BJ (cell line): ENCODE results near the gene PIGP. TPM values are rescaled to one million over a fixed set of nuclear protein-coding genes. Genes with fewer than 3 reads are reported as not detected.
A peak's percentile ranks its signal among the peaks of the same experiment; 100 is the strongest.

Experiments used
- CTCF ChIA-PET: fragments of 350-600 bp; formaldehyde crosslinking; extraction: SDS; loops from one replicate; lab custom pipeline; 2021; ENCODE audit warnings: antibody characterized with exemption, inconsistent platforms; lab: Yijun Ruan, JAX
- POLR2A ChIA-PET: fragments of 300-600 bp; sonication (Branson Sonifier 250); formaldehyde crosslinking; extraction: SDS; loops from one replicate; lab custom pipeline; 2021; ENCODE audit warnings: antibody characterized with exemption; lab: Charles Lee
- DNase-seq: peaks from one replicate; pipeline ENCODE4 v3.0.0-alpha.2; 2011; ENCODE audit warnings: low read depth
- H3K27me3 ChIP-seq: 2 replicates; pipeline ENCODE4 v1.6.0; 2011; ENCODE audit warnings: low read length; ENCODE audit not compliant: control insufficient read depth, insufficient read depth
- H3K36me3 ChIP-seq: 2 replicates; pipeline ENCODE4 v1.5.1; 2011; ENCODE audit warnings: low read length; ENCODE audit not compliant: control insufficient read depth, insufficient read depth
- H3K4me3 ChIP-seq: 2 replicates; pipeline ENCODE4 v1.5.1; 2011; ENCODE audit warnings: low read depth, mild to moderate bottlenecking, control low read depth, low read length
- CTCF ChIP-seq: IDR thresholded peaks from 2 replicates; pipeline ENCODE4 v1.5.1; 2011; ENCODE audit warnings: low read depth, mild to moderate bottlenecking, control low read depth, inconsistent platforms, low read length, moderate library complexity; ENCODE audit not compliant: insufficient read depth
- polyA plus RNA-seq: library from polyadenylated mRNA; depleted of rRNA; stranded (reverse); fragments of >200 nt; gene quantifications from 2 replicates; pipeline ENCODE4 v1.2.3, GENCODE V29; 2011

Gene PIGP
- polyA plus RNA-seq, 1 experiment, result 13.8 TPM

GRCh38 chr21:37093977-37094376 is 21.1 kb upstream of the PIGP start:
- H3K27me3 ChIP-seq, result no peaks in the 10 kb centered on the region
- peaks cover 9% of the 10 kb centered on the region for H3K36me3 ChIP-seq
- no peak overlapping the region for H3K4me3 ChIP-seq
- POLR2A ChIA-PET, result no interaction called here
- no peak for DNase-seq
- CTCF ChIA-PET, result no interaction called here
- no peak for TF ChIP-seq CTCF

- Histone ChIP-seq H3K36me3 (no peaks in the 10 kb centered on the region), H3K27me3 (no peaks in the 10 kb centered on the region), H3K4me3 (no peak overlapping the region)
- no peak for DNase-seq
- ChIA-PET CTCF (no interaction called here), POLR2A (no interaction called here)
- no peak for TF ChIP-seq CTCF
Measured at GRCh38 chr21:37088186-37088735, 15.4 kb upstream of the PIGP start.

GRCh38 chr21:37087188-37087587 is 14.3 kb upstream of the PIGP start:
- CTCF ChIA-PET, result interaction anchor here (1.0 to 2.3 kb wide), 3 partner anchors 11 to 110 kb away, joined by 3 to 7 read pairs (median 3); no protein-coding TSS in a partner anchor
- peak; percentile 40 for TF ChIP-seq CTCF
- Histone ChIP-seq H3K4me3 (no peak overlapping the region), H3K36me3 (no peaks in the 10 kb centered on the region), H3K27me3 (no peaks in the 10 kb centered on the region)
- DNase-seq, result peak; percentile 13
- POLR2A ChIA-PET, result no interaction called here

- CTCF ChIA-PET, result interaction anchor here (1.1 to 2.3 kb wide), 2 partner anchors 95 to 109 kb away, joined by 3 to 7 read pairs; no protein-coding TSS in a partner anchor
- no peaks in the 10 kb centered on the region for H3K36me3 ChIP-seq
- H3K4me3 ChIP-seq, result no peak overlapping the region
- H3K27me3 ChIP-seq, result no peaks in the 10 kb centered on the region
- POLR2A ChIA-PET, result no interaction called here
- TF ChIP-seq CTCF, result no peak
- DNase-seq, result no peak
Measured at GRCh38 chr21:37085726-37086125, 12.9 kb upstream of the PIGP start.

GRCh38 chr21:37082856-37083528 is 10.1 kb upstream of the PIGP start:
- Histone ChIP-seq H3K27me3 (no peaks in the 10 kb centered on the region), H3K36me3 (no peaks in the 10 kb centered on the region), H3K4me3 (no peak overlapping the region)
- no peak for DNase-seq
- ChIA-PET CTCF (interaction anchor here (0.6 to 1.9 kb wide), 5 partner anchors 72 to 182 kb away, joined by 3 to 8 read pairs (median 4); no protein-coding TSS in a partner anchor), POLR2A (no interaction called here)
- no peak for TF ChIP-seq CTCF
